GM23338 (cell line): ENCODE data around the gene TMEM151B. TPM values are rescaled to one million over a fixed set of nuclear protein-coding genes. Genes with fewer than 3 reads are reported as not detected.
A peak's percentile ranks its signal among the peaks of the same experiment; 100 is the strongest.

Experiments used
- ATAC-seq: fragments of 200-7000 bp; cut with Tn5 transposase; 3 replicates; pipeline ENCODE4 v1.9.1; 2020
- DNase-seq: peaks from one replicate; pipeline ENCODE4 v3.0.0-alpha.2; 2015; ENCODE audit warnings: low spot score
- H2AFZ ChIP-seq: fragments of 200-600 bp; sonication (generic); 2 replicates; pipeline ENCODE4 v1.8.0; 2016; ENCODE audit warnings: antibody characterized with exemption, mild to moderate bottlenecking, moderate library complexity
- H3F3A ChIP-seq: fragments of 200-600 bp; sonication (generic); replicated peaks from 2 replicates; pipeline ENCODE4 v1.8.0; 2017; ENCODE audit warnings: antibody characterized with exemption, mixed run types, low read depth
- H3K27ac ChIP-seq: fragments of 200-600 bp; sonication (generic); 2 replicates; pipeline ENCODE4 v1.6.1; 2016; ENCODE audit warnings: low read depth
- H3K27me3 ChIP-seq: fragments of 200-600 bp; sonication (generic); 2 replicates; pipeline ENCODE4 v1.8.0; 2016; ENCODE audit warnings: mild to moderate bottlenecking, mixed run types, moderate library complexity; ENCODE audit not compliant: insufficient read depth
- H3K36me3 ChIP-seq: fragments of 200-600 bp; sonication (generic); 2 replicates; pipeline ENCODE4 v1.8.0; 2016; ENCODE audit warnings: mild to moderate bottlenecking; ENCODE audit not compliant: insufficient read depth
- H3K4me1 ChIP-seq: fragments of 200-600 bp; sonication (generic); 2 replicates; pipeline ENCODE4 v1.8.0; 2016; ENCODE audit warnings: mild to moderate bottlenecking, moderate library complexity; ENCODE audit not compliant: insufficient read depth
- H3K4me2 ChIP-seq: fragments of 200-600 bp; sonication (generic); 2 replicates; pipeline ENCODE4 v1.7.1; 2017; ENCODE audit warnings: mixed run types
- H3K4me3 ChIP-seq: fragments of 200-600 bp; sonication (generic); 2 replicates; pipeline ENCODE4 v1.6.1; 2016; ENCODE audit warnings: mixed run types
- H3K79me2 ChIP-seq: fragments of 200-600 bp; sonication (generic); replicated peaks from 2 replicates; pipeline ENCODE4 v1.8.0; 2017; ENCODE audit warnings: mild to moderate bottlenecking; ENCODE audit not compliant: insufficient read depth
- H3K9me2 ChIP-seq: fragments of 200-600 bp; sonication (generic); 2 replicates; pipeline ENCODE4 v1.8.0; 2017; ENCODE audit not compliant: insufficient read depth
- H4K20me1 ChIP-seq: fragments of 200-600 bp; sonication (generic); replicated peaks from 2 replicates; pipeline ENCODE4 v1.8.0; 2017; ENCODE audit warnings: mild to moderate bottlenecking; ENCODE audit not compliant: insufficient read depth
- H3K27ac Mint-ChIP-seq: 2 replicates; pipeline ENCODE4 v1.8.0; 2020; ENCODE audit warnings: inconsistent platforms, mild to moderate bottlenecking, moderate library complexity, mixed read lengths
- H3K27me3 Mint-ChIP-seq: 3 replicates; pipeline ENCODE4 v1.8.0; 2022; ENCODE audit warnings: low read depth, mild to moderate bottlenecking, moderate library complexity, mixed read lengths, inconsistent platforms; ENCODE audit not compliant: insufficient read depth, poor library complexity
- H3K36me3 Mint-ChIP-seq: 3 replicates; pipeline ENCODE4 v1.8.0; 2021; ENCODE audit warnings: low read depth, mild to moderate bottlenecking, inconsistent platforms, moderate library complexity, mixed read lengths
- H3K4me1 Mint-ChIP-seq: 3 replicates; pipeline ENCODE4 v1.8.0; 2020; ENCODE audit warnings: mild to moderate bottlenecking, inconsistent platforms, mixed read lengths
- H3K4me3 Mint-ChIP-seq: 3 replicates; pipeline ENCODE4 v1.8.0; 2021; ENCODE audit warnings: moderate library complexity, mild to moderate bottlenecking, inconsistent platforms, mixed read lengths
- H3K9me3 Mint-ChIP-seq: 3 replicates; pipeline ENCODE4 v1.8.0; 2020; ENCODE audit warnings: moderate library complexity, mild to moderate bottlenecking, inconsistent platforms, mixed read lengths
- CREB1 ChIP-seq: fragments of 250-450 bp; sonication (Bioruptor Pico); IDR thresholded peaks from 2 replicates; pipeline ENCODE4 v1.5.0; 2020; ENCODE audit warnings: low read depth, mild to moderate bottlenecking, moderate library complexity
- EZH2 ChIP-seq: fragments of 200-600 bp; sonication (generic); IDR thresholded peaks from one replicate; pipeline ENCODE4 v1.8.0; 2017; ENCODE audit warnings: antibody characterized with exemption, mild to moderate bottlenecking, low read depth; ENCODE audit not compliant: unreplicated experiment
- EZH2phosphoT487 ChIP-seq: fragments of 200-600 bp; sonication (generic); IDR thresholded peaks from one replicate; pipeline ENCODE4 v1.8.1; 2018; ENCODE audit warnings: antibody characterized with exemption; ENCODE audit not compliant: unreplicated experiment
- JUNB ChIP-seq: IDR thresholded peaks from one replicate; pipeline ENCODE4 v1.6.1; 2016; ENCODE audit warnings: antibody characterized with exemption; ENCODE audit not compliant: unreplicated experiment
- NANOG ChIP-seq: IDR thresholded peaks from 2 replicates; pipeline ENCODE4 v1.6.1; 2016; ENCODE audit warnings: antibody characterized with exemption, borderline replicate concordance
- POLR2AphosphoS5 ChIP-seq: IDR thresholded peaks from 2 replicates; pipeline ENCODE4 v1.6.1; 2016; ENCODE audit warnings: antibody characterized with exemption, low read depth
- STAT1 ChIP-seq: IDR thresholded peaks from one replicate; pipeline ENCODE4 v1.6.1; 2016; ENCODE audit warnings: antibody characterized with exemption; ENCODE audit not compliant: unreplicated experiment
- ZNF114 ChIP-seq: fragments of 250-450 bp; sonication (Bioruptor Pico); IDR thresholded peaks from 2 replicates; pipeline ENCODE4 v1.5.0; 2020; ENCODE audit warnings: mild to moderate bottlenecking, moderate library complexity
- ZNF331 ChIP-seq: fragments of 250-450 bp; sonication (Bioruptor Pico); IDR thresholded peaks from 2 replicates; pipeline ENCODE4 v1.5.0; 2020; ENCODE audit warnings: low read depth, mild to moderate bottlenecking, moderate library complexity
- polyA plus RNA-seq: library from polyadenylated mRNA; unstranded; fragments of >200 nt; fragmentation: Nextera tagmentation; extraction: Ambion mirVana; gene quantifications from 2 replicates; pipeline ENCODE4 v1.2.1, GENCODE V29; 2016
- total RNA-seq: library from RNA; depleted of rRNA; stranded (reverse); fragments of >200 nt; shearing (Covaris generic); gene quantifications from 2 replicates; pipeline ENCODE4 v1.2.3, GENCODE V29; 2014
- TF ChIP-seq, protein P1 (sequence below): IDR thresholded peaks from one replicate; pipeline ENCODE4 v1.6.1; 2018; ENCODE audit warnings: antibody characterized with exemption; ENCODE audit not compliant: unreplicated experiment
- TF ChIP-seq, protein P2 (sequence below): fragments of 250-450 bp; sonication (Bioruptor Pico); IDR thresholded peaks from 2 replicates; pipeline ENCODE4 v1.5.0; 2020; ENCODE audit warnings: mild to moderate bottlenecking, moderate library complexity
- TF ChIP-seq, protein P3 (sequence below), 2 experiments: fragments of 200-600 bp in 1 of 2; sonication (generic) in 1 of 2; conservative IDR thresholded peaks; 2 replicates each; pipeline versions ENCODE4 v1.5.1 to v1.6.1; 2016 to 2017; ENCODE audit warnings: antibody characterized with exemption in 2 of 2, low read depth in 2 of 2, mild to moderate bottlenecking in 2 of 2, moderate library complexity in 1 of 2

TMEM151B gene
- total and polyA plus RNA-seq, 2 experiments from 2014 or later: 0.91 to 14.6 TPM

DNA sequence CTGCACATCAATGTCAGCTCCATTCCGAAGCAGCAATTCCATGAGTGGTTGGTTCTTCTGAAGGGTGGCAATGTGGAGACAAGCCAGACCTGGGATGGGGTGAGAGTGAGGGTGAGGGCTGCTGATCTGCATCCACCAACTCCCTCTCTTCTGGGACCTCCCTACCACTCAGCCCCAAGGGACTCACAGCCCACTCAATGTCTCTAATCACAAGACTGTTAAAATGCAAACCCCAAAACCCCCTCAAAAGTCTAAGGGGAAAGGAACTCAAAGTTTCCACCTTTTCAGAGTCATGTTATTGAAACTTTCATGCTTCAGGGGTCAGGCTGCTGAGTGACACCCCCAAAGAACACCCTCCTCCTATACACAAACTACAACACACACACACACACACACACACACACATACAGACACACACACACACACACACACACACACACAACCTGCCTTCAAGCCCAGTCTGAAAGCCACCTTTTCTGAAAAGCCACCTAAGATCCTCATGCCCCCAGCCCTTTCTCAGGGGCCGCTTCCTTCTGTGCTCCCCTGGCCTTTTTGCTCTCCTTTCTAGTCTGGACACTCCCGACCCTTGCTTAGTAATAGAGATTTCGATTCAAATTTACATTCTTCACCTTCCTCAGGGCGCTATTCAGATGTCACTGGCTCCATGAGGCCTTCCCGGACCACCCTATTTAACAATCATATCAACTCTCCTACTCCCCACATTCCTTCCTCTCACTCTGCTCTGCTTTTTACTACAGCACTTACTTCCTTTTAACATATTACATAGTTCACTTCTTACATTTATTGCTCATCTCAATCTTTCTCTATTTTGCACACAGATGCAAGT, 9.6 kb upstream of the TMEM151B start:
- no peak for TF ChIP-seq JUNB
- TF ChIP-seq EZH2phosphoT487: no peak
- no peak for TF ChIP-seq ZNF114 (CRISPR knock-in tag)
- TF ChIP-seq, protein P1, sequence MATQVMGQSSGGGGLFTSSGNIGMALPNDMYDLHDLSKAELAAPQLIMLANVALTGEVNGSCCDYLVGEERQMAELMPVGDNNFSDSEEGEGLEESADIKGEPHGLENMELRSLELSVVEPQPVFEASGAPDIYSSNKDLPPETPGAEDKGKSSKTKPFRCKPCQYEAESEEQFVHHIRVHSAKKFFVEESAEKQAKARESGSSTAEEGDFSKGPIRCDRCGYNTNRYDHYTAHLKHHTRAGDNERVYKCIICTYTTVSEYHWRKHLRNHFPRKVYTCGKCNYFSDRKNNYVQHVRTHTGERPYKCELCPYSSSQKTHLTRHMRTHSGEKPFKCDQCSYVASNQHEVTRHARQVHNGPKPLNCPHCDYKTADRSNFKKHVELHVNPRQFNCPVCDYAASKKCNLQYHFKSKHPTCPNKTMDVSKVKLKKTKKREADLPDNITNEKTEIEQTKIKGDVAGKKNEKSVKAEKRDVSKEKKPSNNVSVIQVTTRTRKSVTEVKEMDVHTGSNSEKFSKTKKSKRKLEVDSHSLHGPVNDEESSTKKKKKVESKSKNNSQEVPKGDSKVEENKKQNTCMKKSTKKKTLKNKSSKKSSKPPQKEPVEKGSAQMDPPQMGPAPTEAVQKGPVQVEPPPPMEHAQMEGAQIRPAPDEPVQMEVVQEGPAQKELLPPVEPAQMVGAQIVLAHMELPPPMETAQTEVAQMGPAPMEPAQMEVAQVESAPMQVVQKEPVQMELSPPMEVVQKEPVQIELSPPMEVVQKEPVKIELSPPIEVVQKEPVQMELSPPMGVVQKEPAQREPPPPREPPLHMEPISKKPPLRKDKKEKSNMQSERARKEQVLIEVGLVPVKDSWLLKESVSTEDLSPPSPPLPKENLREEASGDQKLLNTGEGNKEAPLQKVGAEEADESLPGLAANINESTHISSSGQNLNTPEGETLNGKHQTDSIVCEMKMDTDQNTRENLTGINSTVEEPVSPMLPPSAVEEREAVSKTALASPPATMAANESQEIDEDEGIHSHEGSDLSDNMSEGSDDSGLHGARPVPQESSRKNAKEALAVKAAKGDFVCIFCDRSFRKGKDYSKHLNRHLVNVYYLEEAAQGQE: no peak
- TF ChIP-seq NANOG: no peak
- no peak for TF ChIP-seq POLR2AphosphoS5
- TF ChIP-seq ZNF331 (CRISPR knock-in tag): no peak
- TF ChIP-seq EZH2: no peak
- TF ChIP-seq, protein P2, sequence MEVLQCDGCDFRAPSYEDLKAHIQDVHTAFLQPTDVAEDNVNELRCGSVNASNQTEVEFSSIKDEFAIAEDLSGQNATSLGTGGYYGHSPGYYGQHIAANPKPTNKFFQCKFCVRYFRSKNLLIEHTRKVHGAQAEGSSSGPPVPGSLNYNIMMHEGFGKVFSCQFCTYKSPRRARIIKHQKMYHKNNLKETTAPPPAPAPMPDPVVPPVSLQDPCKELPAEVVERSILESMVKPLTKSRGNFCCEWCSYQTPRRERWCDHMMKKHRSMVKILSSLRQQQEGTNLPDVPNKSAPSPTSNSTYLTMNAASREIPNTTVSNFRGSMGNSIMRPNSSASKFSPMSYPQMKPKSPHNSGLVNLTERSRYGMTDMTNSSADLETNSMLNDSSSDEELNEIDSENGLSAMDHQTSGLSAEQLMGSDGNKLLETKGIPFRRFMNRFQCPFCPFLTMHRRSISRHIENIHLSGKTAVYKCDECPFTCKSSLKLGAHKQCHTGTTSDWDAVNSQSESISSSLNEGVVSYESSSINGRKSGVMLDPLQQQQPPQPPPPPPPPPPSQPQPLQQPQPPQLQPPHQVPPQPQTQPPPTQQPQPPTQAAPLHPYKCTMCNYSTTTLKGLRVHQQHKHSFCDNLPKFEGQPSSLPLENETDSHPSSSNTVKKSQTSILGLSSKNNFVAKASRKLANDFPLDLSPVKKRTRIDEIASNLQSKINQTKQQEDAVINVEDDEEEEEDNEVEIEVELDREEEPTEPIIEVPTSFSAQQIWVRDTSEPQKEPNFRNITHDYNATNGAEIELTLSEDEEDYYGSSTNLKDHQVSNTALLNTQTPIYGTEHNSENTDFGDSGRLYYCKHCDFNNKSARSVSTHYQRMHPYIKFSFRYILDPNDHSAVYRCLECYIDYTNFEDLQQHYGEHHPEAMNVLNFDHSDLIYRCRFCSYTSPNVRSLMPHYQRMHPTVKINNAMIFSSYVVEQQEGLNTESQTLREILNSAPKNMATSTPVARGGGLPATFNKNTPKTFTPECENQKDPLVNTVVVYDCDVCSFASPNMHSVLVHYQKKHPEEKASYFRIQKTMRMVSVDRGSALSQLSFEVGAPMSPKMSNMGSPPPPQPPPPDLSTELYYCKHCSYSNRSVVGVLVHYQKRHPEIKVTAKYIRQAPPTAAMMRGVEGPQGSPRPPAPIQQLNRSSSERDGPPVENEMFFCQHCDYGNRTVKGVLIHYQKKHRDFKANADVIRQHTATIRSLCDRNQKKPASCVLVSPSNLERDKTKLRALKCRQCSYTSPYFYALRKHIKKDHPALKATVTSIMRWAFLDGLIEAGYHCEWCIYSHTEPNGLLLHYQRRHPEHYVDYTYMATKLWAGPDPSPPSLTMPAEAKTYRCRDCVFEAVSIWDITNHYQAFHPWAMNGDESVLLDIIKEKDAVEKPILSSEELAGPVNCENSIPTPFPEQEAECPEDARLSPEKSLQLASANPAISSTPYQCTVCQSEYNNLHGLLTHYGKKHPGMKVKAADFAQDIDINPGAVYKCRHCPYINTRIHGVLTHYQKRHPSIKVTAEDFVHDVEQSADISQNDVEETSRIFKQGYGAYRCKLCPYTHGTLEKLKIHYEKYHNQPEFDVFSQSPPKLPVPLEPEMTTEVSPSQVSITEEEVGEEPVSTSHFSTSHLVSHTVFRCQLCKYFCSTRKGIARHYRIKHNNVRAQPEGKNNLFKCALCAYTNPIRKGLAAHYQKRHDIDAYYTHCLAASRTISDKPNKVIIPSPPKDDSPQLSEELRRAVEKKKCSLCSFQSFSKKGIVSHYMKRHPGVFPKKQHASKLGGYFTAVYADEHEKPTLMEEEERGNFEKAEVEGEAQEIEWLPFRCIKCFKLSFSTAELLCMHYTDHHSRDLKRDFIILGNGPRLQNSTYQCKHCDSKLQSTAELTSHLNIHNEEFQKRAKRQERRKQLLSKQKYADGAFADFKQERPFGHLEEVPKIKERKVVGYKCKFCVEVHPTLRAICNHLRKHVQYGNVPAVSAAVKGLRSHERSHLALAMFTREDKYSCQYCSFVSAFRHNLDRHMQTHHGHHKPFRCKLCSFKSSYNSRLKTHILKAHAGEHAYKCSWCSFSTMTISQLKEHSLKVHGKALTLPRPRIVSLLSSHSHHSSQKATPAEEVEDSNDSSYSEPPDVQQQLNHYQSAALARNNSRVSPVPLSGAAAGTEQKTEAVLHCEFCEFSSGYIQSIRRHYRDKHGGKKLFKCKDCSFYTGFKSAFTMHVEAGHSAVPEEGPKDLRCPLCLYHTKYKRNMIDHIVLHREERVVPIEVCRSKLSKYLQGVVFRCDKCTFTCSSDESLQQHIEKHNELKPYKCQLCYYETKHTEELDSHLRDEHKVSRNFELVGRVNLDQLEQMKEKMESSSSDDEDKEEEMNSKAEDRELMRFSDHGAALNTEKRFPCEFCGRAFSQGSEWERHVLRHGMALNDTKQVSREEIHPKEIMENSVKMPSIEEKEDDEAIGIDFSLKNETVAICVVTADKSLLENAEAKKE (CRISPR knock-in tag): no peak
- TF ChIP-seq STAT1: no peak
- TF ChIP-seq, protein P3, sequence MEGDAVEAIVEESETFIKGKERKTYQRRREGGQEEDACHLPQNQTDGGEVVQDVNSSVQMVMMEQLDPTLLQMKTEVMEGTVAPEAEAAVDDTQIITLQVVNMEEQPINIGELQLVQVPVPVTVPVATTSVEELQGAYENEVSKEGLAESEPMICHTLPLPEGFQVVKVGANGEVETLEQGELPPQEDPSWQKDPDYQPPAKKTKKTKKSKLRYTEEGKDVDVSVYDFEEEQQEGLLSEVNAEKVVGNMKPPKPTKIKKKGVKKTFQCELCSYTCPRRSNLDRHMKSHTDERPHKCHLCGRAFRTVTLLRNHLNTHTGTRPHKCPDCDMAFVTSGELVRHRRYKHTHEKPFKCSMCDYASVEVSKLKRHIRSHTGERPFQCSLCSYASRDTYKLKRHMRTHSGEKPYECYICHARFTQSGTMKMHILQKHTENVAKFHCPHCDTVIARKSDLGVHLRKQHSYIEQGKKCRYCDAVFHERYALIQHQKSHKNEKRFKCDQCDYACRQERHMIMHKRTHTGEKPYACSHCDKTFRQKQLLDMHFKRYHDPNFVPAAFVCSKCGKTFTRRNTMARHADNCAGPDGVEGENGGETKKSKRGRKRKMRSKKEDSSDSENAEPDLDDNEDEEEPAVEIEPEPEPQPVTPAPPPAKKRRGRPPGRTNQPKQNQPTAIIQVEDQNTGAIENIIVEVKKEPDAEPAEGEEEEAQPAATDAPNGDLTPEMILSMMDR (conservative IDR thresholded peaks at IDR 0.05; ENCODE audit: low read depth in 2 of 2): no peak
- TF ChIP-seq CREB1 (CRISPR knock-in tag): no peak
- Histone ChIP-seq H3K4me1 (peaks cover 17% of the 10 kb centered on the region), H3K79me2 (peaks cover 15% of the 10 kb centered on the region; the same call in 1 of the 2 replicates), H4K20me1 (peaks cover 6% of the 10 kb centered on the region; the same call in 1 of the 2 replicates), H3K27ac (no peak overlapping the region), H3K27me3 (peaks cover 5% of the 10 kb centered on the region; the same call in 1 of the 2 replicates), H3K9me2 (no peaks in the 10 kb centered on the region), H3K4me3 (no peak overlapping the region), H3K4me2 (no peak overlapping the region), H3F3A (peaks cover 13% of the 10 kb centered on the region), H2AFZ (no peak overlapping the region), H3K36me3 (no peaks in the 10 kb centered on the region)
- Mint-ChIP-seq H3K36me3 (peaks cover 27% of the 10 kb centered on the region), H3K4me3 (no peak overlapping the region), H3K4me1 (peaks cover 47% of the 10 kb centered on the region), H3K27me3 (peaks cover 35% of the 10 kb centered on the region), H3K27ac (0 out of 2 replicates have a peak overlapping the region, but pooled peaks have one; percentile 17), H3K9me3 (peaks cover 3% of the 10 kb centered on the region; the same call in 1 of the 3 replicates)
- ATAC-seq (no peak), DNase-seq (no peak)
